KMS-11 (cell line): ENCODE measurements around the gene SPTAN1.

ENCODE experiments used
- H2AFZ ChIP-seq: fragments of 200-600 bp; sonication (generic); 2 replicates; pipeline ENCODE4 v1.6.1; 2016; ENCODE audit warnings: antibody characterized with exemption, mixed run types, low read depth
- H3K27ac ChIP-seq: fragments of 200-600 bp; sonication (generic); 2 replicates; pipeline ENCODE4 v1.6.1; 2016; ENCODE audit warnings: mild to moderate bottlenecking, mixed run types
- H3K27me3 ChIP-seq: fragments of 200-600 bp; sonication (generic); 2 replicates; pipeline ENCODE4 v1.6.1; 2017; ENCODE audit warnings: mild to moderate bottlenecking, low read depth, mixed run types, moderate library complexity; ENCODE audit not compliant: insufficient read depth
- H3K36me3 ChIP-seq: fragments of 200-600 bp; sonication (generic); 2 replicates; pipeline ENCODE4 v1.6.1; 2017; ENCODE audit warnings: mild to moderate bottlenecking, mixed run types; ENCODE audit not compliant: insufficient read depth
- H3K4me1 ChIP-seq: fragments of 200-600 bp; sonication (generic); 2 replicates; pipeline ENCODE4 v1.6.1; 2016; ENCODE audit warnings: mild to moderate bottlenecking, low read depth, mixed run types; ENCODE audit not compliant: poor library complexity, severe bottlenecking
- H3K4me2 ChIP-seq: fragments of 200-600 bp; sonication (generic); 2 replicates; pipeline ENCODE4 v1.7.0; 2016; ENCODE audit warnings: mild to moderate bottlenecking, mixed run types
- H3K4me3 ChIP-seq: fragments of 200-600 bp; sonication (generic); IDR thresholded peaks from 2 replicates; pipeline ENCODE4 v1.6.1; 2017; ENCODE audit warnings: low read depth, low read length, mixed read lengths; ENCODE audit not compliant: insufficient read depth
- H3K79me2 ChIP-seq: fragments of 200-600 bp; sonication (generic); 2 replicates; pipeline ENCODE4 v1.6.1; 2016; ENCODE audit warnings: low read depth, mixed run types; ENCODE audit not compliant: insufficient read depth
- H3K9ac ChIP-seq: fragments of 200-600 bp; sonication (generic); 2 replicates; pipeline ENCODE4 v1.6.1; 2016; ENCODE audit warnings: mild to moderate bottlenecking, mixed run types
- H4K20me1 ChIP-seq: fragments of 200-600 bp; sonication (generic); 2 replicates; pipeline ENCODE4 v1.6.1; 2016; ENCODE audit warnings: mild to moderate bottlenecking, mixed run types; ENCODE audit not compliant: insufficient read depth
- CTCF ChIP-seq: fragments of 200-600 bp; sonication (generic); conservative IDR thresholded peaks from 2 replicates; pipeline ENCODE4 v1.6.1; 2017; ENCODE audit warnings: low read depth, mild to moderate bottlenecking, antibody characterized with exemption, low read length, moderate library complexity, mixed read lengths

Gene SPTAN1

GRCh38 chr9:128550770-128551656 lies 1.4 kb upstream of the SPTAN1 start:
- Histone ChIP-seq H4K20me1 (no peaks in the 10 kb centered on the region), H3K27me3 (no peaks in the 10 kb centered on the region), H3K79me2 (peaks cover 32% of the 10 kb centered on the region; the same call in 1 of the 2 replicates), H2AFZ (peak overlapping the region; percentile 90; the same call in 1 of the 2 replicates), H3K4me1 (peaks cover 31% of the 10 kb centered on the region), H3K4me3 (no peak overlapping the region), H3K27ac (no peak overlapping the region), H3K4me2 (peak overlapping the region; percentile 92), H3K9ac (no peak overlapping the region; the same call in 1 of the 2 replicates), H3K36me3 (no peaks in the 10 kb centered on the region)
- no peak for TF ChIP-seq CTCF

GRCh38 chr9:128551657-128552152 lies 682 bp upstream of the SPTAN1 start:
- peak overlapping the region; percentile 92 for H3K4me2 ChIP-seq
- H2AFZ ChIP-seq = peak overlapping the region; percentile 90
- no peaks in the 10 kb centered on the region for H4K20me1 ChIP-seq
- TF ChIP-seq CTCF = no peak
- peak overlapping the region; percentile 64; the same call in 1 of the 2 replicates for H3K9ac ChIP-seq
- no peaks in the 10 kb centered on the region for H3K27me3 ChIP-seq
- peaks cover 38% of the 10 kb centered on the region for H3K4me1 ChIP-seq
- H3K27ac ChIP-seq = 0 out of 2 replicates have a peak overlapping the region, but pooled peaks have one; percentile 21
- H3K79me2 ChIP-seq = peaks cover 39% of the 10 kb centered on the region
- no peaks in the 10 kb centered on the region for H3K36me3 ChIP-seq
- H3K4me3 ChIP-seq = no peak overlapping the region

- Histone ChIP-seq H3K4me1 (peaks cover 49% of the 10 kb centered on the region), H2AFZ (peak overlapping the region; percentile 56), H3K4me3 (no peak overlapping the region), H3K79me2 (peaks cover 48% of the 10 kb centered on the region), H4K20me1 (no peaks in the 10 kb centered on the region), H3K27me3 (no peaks in the 10 kb centered on the region), H3K4me2 (peak overlapping the region; percentile 57), H3K27ac (peak overlapping the region; percentile 33), H3K9ac (peak overlapping the region; percentile 62), H3K36me3 (no peaks in the 10 kb centered on the region)
- TF ChIP-seq CTCF = no peak
Observed at GRCh38 chr9:128552744-128553440, 505 bp downstream of the SPTAN1 start.

- Histone ChIP-seq H3K4me2 (peak overlapping the region; percentile 57), H3K9ac (no peak overlapping the region; the same call in 1 of the 2 replicates), H4K20me1 (no peaks in the 10 kb centered on the region), H2AFZ (no peak overlapping the region), H3K79me2 (peaks cover 48% of the 10 kb centered on the region), H3K27ac (no peak overlapping the region), H3K4me3 (no peak overlapping the region), H3K27me3 (no peaks in the 10 kb centered on the region), H3K4me1 (peaks cover 57% of the 10 kb centered on the region), H3K36me3 (no peaks in the 10 kb centered on the region)
- TF ChIP-seq CTCF = no peak
Observed at GRCh38 chr9:128553728-128554127, 1.3 kb downstream of the SPTAN1 start.
